IgD-negative memory B cell (primary cell): ENCODE results near the gene DMXL2. TPM values are rescaled to one million over a fixed set of nuclear protein-coding genes. Genes with fewer than 3 reads are reported as not detected.

Experiments used
- H3K27ac Mint-ChIP-seq, 3 donors: one replicate each; pipeline ENCODE4 v1.8.0; 2020 to 2022; ENCODE audit warnings: mild to moderate bottlenecking in 3 of 3, mixed read lengths in 3 of 3, moderate library complexity in 1 of 3
- H3K27me3 Mint-ChIP-seq: one replicate; pipeline ENCODE4 v1.8.0; 2021; ENCODE audit warnings: mixed read lengths
- H3K36me3 Mint-ChIP-seq: one replicate; pipeline ENCODE4 v1.8.0; 2020; ENCODE audit warnings: mild to moderate bottlenecking, mixed read lengths
- H3K4me1 Mint-ChIP-seq, 3 donors: one replicate each; pipeline ENCODE4 v1.8.0; 2020 to 2022; ENCODE audit warnings: mixed read lengths in 3 of 3, mild to moderate bottlenecking in 1 of 3
- H3K4me3 Mint-ChIP-seq, 4 donors: one replicate each; pipeline ENCODE4 v1.8.0; 2020 to 2022; ENCODE audit warnings: mild to moderate bottlenecking in 4 of 4, mixed read lengths in 4 of 4, moderate library complexity in 3 of 4
- H3K9me3 Mint-ChIP-seq, 3 donors: one replicate each; pipeline ENCODE4 v1.8.0; 2020 to 2021; ENCODE audit warnings: mixed read lengths in 3 of 3, mild to moderate bottlenecking in 1 of 3
- polyA plus RNA-seq: library from polyadenylated mRNA; unstranded; fragments of 300-500 nt; fragmentation: Illumina TruSeq; gene quantifications from one replicate; pipeline ENCODE4 v1.2.3, GENCODE V29; 2021

The DMXL2 gene
- polyA plus RNA-seq, 1 donor from 2014 or later: 1.1 TPM

DNA sequence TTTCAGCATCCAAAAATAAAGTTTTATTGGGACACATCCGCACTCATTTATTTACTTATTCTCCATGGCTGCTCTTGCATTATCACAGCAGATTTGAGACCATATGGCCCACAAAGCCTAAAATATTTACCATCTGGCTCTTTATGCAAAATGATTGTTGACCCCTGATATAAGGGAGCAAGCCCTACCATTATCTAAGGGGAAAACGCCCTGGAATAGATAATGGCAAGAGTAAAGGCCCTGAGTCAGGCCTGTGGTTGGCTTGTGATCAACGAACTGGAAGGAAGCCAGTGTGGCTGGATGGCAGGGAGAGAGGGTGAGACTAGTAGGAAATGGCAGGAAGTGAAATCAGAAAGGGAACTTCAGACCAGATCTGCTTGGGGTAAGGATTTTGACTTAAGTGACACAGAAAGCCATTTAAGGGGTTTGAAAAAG is 24.6 kb upstream of the DMXL2 start:
- no peak overlapping the region for H3K27ac Mint-ChIP-seq
- H3K4me1 Mint-ChIP-seq: peaks cover 0 to 2% (median 2%) of the 10 kb centered on the region in 3 donors
- no peaks in the 10 kb centered on the region for H3K36me3 Mint-ChIP-seq
- no peak overlapping the region for H3K4me3 Mint-ChIP-seq
- H3K9me3 Mint-ChIP-seq: no peaks in the 10 kb centered on the region
- H3K27me3 Mint-ChIP-seq: no peaks in the 10 kb centered on the region

DNA sequence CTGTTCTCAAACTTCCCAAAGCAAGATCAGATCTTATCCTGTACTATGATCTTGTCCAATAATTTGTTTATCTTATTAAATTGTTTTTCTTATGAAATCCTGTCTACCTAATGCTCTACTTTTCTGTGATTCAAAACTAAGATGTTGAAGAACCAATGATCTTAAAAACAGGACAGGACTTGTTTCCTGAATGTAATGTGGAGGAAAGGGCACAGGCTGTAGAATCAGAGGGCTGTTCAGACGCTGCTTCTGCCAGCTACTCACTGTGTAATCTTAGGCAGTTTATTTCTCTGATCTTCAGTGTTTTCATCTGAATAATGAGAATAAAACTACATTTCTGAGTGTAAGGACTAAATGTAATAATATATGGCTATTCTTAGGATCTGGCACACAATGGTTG is 20.1 kb upstream of the DMXL2 start:
- H3K4me1 Mint-ChIP-seq: no peaks in the 10 kb centered on the region
- H3K9me3 Mint-ChIP-seq: no peaks in the 10 kb centered on the region
- no peak overlapping the region for H3K27ac Mint-ChIP-seq
- H3K27me3 Mint-ChIP-seq: peaks cover 3% of the 10 kb centered on the region
- H3K36me3 Mint-ChIP-seq: no peaks in the 10 kb centered on the region
- no peak overlapping the region for H3K4me3 Mint-ChIP-seq

DNA sequence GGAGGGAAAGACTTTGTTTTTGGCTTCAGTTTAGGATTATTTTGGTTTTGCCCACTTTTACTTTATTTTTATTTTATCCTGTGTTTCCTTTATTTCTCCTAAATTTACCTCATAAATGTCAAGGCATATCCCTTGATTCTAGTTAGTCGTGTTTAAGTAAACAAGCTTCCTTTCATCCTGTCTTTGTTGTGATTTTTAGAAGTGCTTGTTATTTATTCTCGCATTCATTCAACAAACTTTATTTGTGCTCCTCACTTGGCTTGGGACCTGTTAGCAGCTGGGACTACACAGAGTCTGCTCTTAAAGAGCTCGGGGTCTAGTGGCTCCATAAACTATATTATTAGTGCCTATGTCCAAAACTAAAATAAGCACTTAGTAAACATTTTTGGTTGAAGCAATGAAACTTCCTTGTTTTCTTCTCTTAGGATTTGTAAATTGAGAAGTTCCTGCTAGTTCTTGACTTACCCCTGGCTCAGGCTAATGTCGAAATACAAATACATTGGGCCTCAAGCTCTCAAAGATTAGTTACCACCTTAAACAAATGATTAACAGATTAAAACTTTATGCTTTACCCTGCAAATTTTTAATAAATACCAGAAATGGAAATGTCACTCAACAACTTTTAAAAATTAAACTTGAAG is 19.0 kb upstream of the DMXL2 start:
- Mint-ChIP-seq H3K36me3 (no peaks in the 10 kb centered on the region), H3K4me1 (no peaks in the 10 kb centered on the region), H3K4me3 (no peak overlapping the region), H3K9me3 (no peaks in the 10 kb centered on the region), H3K27ac (no peak overlapping the region), H3K27me3 (peaks cover 3% of the 10 kb centered on the region)

DNA sequence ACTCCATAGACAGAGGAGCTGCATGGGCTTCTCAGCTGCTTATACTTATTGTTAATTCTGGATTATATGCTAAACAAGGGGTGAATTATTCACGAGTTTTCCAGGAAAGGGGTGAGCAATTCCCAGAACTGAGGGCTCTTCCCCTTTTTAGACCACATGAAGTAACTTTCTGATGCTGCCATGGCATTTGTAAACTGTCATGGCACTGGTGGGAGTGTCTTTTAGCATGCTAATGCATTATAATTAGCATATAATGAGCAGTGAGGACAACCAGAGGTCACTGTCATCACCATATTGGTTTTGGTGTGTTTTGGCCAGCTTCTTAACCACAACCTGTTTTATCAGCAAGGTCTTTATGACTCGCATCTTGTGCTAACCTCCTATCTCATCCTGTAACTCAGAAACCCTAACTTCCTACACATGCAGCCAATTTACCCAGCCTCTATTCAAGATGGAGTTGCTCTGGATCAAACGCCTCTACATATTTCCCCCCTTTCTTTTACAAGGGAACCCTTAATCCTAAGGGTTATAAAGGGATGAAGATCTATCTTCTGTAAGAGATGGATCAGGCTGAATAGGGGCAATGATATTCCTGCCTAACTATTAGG is 12.1 kb upstream of the DMXL2 start:
- Mint-ChIP-seq H3K27ac (no peak overlapping the region), H3K27me3 (peaks cover 3% of the 10 kb centered on the region), H3K9me3 (peaks cover 0 to 1% (median 0%) of the 10 kb centered on the region in 3 donors), H3K4me1 (no peaks in the 10 kb centered on the region), H3K36me3 (no peaks in the 10 kb centered on the region), H3K4me3 (no peak overlapping the region)

DNA sequence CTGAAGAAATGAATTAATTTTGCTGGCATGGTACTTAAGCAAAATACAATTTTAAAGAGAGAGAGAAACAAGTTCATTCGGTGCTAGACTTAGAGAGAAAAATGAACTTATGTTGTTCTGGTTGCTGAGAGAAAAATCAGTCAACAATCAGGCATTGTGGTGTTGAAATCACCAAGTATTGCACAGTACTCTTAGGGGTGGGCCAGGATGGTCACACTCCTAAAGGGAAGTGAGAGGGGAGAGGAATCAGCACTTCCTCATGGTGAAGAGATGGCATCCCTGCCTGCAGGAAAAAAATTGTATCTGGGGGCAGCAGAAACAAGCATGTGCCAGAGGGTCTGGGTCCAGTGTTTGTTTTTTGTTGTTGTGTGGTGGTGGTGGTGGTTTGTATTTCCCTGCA is 7.0 kb upstream of the DMXL2 start:
- Mint-ChIP-seq H3K9me3 (peaks cover 0 to 1% (median 0%) of the 10 kb centered on the region in 3 donors), H3K4me3 (no peak overlapping the region), H3K4me1 (peaks cover 7 to 10% (median 9%) of the 10 kb centered on the region in 3 donors), H3K36me3 (no peaks in the 10 kb centered on the region), H3K27me3 (no peaks in the 10 kb centered on the region), H3K27ac (no peak overlapping the region)

DNA sequence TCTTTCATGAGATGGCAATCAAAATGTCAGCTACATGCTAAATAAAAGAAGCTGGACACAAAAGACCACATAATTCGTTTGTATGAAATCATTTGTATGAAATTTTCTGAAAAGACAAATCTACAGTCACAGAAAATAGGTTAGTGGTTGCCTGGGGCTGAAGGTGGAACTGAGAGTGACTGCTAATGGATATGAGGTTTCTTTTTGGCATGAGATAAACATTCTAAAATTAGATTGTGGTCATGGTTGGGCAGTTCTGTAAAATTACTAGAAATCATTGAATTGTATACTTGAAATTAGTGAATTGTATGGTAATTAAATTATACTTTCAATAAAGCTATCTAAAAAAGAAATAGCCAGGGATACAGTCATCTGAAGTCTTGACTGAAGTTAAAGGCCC is 2.7 kb upstream of the DMXL2 start:
- H3K27me3 Mint-ChIP-seq: peaks cover 4% of the 10 kb centered on the region
- peak overlapping the region in 1 of 4 donors; percentile 77 for H3K4me3 Mint-ChIP-seq
- H3K27ac Mint-ChIP-seq: no peak overlapping the region

DNA sequence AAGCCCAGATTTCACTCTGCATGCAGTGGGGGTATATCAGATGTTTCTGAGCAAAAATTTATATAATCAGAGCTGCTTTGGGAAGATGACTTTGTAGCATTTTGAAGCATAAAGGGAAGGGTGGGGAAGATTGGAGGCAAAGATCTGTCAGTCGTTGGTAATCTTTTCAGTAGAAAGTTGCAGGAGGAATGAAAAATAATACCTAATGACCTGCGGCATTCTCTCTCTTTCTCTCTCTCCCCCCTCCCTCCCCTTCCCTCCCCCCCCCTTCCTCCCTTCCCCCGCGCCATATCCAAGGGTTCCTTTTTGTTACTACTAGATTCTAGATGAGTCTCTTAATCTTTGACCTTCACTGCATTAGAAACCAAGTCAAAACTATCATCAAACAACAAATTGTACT is 1.5 kb upstream of the DMXL2 start:
- H3K9me3 Mint-ChIP-seq: no peaks in the 10 kb centered on the region
- H3K4me3 Mint-ChIP-seq: peak overlapping the region in 2 of 4 donors; percentile 81 to 95
- peaks cover 4% of the 10 kb centered on the region for H3K27me3 Mint-ChIP-seq
- H3K27ac Mint-ChIP-seq: no peak overlapping the region
- H3K4me1 Mint-ChIP-seq: peaks cover 15 to 29% (median 28%) of the 10 kb centered on the region in 3 donors
- no peaks in the 10 kb centered on the region for H3K36me3 Mint-ChIP-seq

More for the DNA sequence above, 2.7 kb upstream of the DMXL2 start:
- Mint-ChIP-seq H3K36me3 (no peaks in the 10 kb centered on the region), H3K9me3 (no peaks in the 10 kb centered on the region), H3K4me1 (peaks cover 15 to 29% (median 28%) of the 10 kb centered on the region in 3 donors)

DNA sequence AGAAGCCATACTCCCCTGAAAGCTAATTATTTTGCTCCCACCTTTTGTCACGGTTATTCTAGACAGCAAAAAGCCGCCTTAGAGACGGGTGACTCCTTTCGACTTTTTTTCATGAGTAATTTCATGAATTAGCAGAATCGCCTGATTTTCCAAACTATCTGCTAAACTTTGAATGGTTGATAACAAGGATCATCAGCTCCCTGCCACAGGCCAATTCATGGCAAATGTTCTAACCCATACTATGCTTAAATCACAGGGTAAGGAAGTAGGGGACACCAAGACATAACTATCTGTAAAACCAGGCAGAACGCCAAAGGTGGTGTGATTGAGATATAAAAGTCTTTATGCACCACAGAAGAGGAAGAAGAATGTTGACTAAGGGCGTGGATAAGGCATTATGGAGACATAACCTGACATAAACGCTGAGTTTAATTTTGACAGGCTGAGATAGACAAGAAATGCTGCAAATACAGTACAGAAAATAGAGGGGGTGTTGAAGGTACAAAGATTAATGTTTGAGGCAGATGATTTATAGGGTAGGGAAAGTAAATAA is 891 bp upstream of the DMXL2 start:
- H3K36me3 Mint-ChIP-seq: no peaks in the 10 kb centered on the region
- H3K27ac Mint-ChIP-seq: peak overlapping the region in 1 of 3 donors; percentile 9
- H3K4me3 Mint-ChIP-seq: peak overlapping the region; percentile 81 to 95 (median 88)
- H3K9me3 Mint-ChIP-seq: no peaks in the 10 kb centered on the region
- H3K4me1 Mint-ChIP-seq: peaks cover 15 to 29% (median 28%) of the 10 kb centered on the region in 3 donors
- peaks cover 4% of the 10 kb centered on the region for H3K27me3 Mint-ChIP-seq

DNA sequence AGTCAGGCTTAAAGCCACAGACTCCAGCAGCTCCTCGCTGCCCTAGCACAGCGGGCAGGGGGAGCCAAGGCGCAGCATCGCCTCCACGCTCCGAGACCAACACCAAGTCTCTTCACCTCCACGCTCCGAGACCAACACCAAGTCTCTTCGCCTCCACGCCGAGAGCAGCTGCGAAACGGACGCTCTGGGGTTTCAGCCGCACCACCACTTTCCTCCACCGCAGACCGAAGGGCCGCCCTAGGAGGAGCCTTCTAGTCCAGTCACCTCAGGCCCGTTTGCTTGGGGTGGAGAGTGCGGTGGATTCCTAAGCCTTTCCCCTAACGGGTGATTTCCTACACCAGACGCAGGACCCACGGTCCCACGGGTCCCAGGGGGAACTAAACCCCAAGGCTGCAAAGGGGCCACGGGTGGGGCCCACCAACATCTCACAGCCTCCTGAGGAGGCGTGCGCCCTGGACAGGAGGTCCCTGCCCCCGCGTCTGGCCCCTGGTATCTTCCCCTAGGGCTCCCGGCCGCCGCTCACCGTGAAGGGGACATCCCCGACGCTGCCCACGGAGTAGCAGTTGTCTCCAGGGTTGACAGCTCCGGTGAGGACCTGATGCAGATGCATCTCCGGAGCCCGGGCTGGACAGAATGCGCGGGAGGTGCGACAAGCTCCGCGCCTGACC is 501 bp downstream of the DMXL2 start:
- Mint-ChIP-seq H3K4me3 (peak overlapping the region; percentile 81 to 95 (median 88)), H3K36me3 (no peaks in the 10 kb centered on the region), H3K9me3 (no peaks in the 10 kb centered on the region), H3K27ac (peak overlapping the region in 2 of 3 donors; percentile 19 to 39), H3K27me3 (peaks cover 4% of the 10 kb centered on the region), H3K4me1 (peaks cover 15 to 29% (median 28%) of the 10 kb centered on the region in 3 donors)

DNA sequence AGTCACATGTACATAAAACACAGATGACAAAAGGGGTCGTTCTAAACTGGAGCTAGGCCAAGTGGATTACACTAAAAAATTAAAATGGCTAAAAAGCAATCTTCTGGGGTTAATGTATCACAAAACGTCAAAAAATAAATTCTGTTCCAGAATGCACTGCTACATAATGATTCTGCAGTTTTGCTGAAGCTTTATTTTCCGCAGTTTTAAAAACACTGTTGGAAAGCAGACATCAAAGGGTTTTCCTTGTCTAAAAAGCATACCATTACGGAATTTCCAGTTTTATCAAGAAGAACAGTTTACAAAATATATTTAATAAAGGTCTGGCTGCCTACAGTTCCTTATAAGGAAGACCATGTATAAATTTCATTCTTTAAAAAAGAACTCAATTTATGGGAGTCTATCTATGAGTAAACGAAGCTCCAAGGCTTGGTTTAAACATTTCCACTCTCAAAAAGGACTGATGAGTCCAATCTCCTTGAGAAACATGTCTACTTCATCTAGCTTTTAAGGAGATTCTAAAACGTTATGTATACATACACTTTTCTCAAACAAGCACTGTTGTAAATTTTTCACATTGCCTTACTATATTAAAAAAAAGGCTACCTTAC is 1.3 kb downstream of the DMXL2 start:
- Mint-ChIP-seq H3K4me1 (peaks cover 15 to 29% (median 28%) of the 10 kb centered on the region in 3 donors), H3K36me3 (no peaks in the 10 kb centered on the region), H3K27me3 (peaks cover 4% of the 10 kb centered on the region), H3K4me3 (peak overlapping the region; percentile 81 to 95 (median 88)), H3K27ac (peak overlapping the region in 1 of 3 donors; percentile 19), H3K9me3 (no peaks in the 10 kb centered on the region)

DNA sequence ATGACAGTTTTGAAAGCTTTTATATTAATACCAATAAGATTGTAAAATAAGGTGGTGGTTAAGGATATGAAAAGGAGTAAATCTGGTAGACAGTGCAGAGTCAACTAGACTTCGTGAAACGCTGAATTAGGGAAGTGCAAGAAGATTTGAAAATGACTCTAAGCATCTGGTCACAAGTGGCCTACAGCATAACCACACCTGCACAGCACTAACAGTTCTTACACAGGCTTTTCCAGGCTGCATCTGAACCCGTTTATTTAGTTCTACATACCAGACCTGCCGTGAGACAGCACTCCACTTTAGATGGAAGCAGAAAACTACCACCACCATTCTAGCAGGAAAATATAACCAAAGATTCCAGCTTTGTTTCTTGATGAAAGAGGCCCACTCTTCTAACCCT is 1.9 kb downstream of the DMXL2 start:
- no peaks in the 10 kb centered on the region for H3K36me3 Mint-ChIP-seq
- peaks cover 4% of the 10 kb centered on the region for H3K27me3 Mint-ChIP-seq
- no peak overlapping the region for H3K27ac Mint-ChIP-seq
- no peaks in the 10 kb centered on the region for H3K9me3 Mint-ChIP-seq
- peak overlapping the region; percentile 34 to 81 (median 56) for H3K4me3 Mint-ChIP-seq
- peaks cover 14 to 28% (median 27%) of the 10 kb centered on the region in 3 donors for H3K4me1 Mint-ChIP-seq

DNA sequence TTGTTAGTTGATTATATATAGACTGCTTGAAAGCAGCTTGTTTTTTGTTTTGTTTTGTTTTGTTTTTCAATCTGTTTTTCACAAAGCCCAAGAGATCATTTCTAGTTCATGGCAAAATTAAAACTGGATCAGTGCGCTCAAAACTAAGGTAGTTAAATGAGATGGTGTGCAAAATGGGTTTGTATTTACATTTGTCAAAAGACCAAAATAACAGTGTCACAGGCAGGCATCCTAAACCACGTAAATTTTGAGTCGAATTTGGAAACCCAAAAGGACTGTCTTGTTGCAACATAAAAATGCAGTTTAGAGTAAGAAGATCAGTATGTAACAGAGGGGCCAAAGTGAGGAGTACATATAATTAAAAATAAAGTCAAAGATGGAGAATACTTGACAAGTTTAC is 2.4 kb downstream of the DMXL2 start:
- Mint-ChIP-seq H3K4me1 (peaks cover 10 to 23% (median 22%) of the 10 kb centered on the region in 3 donors), H3K27me3 (peaks cover 4% of the 10 kb centered on the region), H3K4me3 (peak overlapping the region in 1 of 4 donors; percentile 81), H3K27ac (no peak overlapping the region), H3K9me3 (no peaks in the 10 kb centered on the region), H3K36me3 (no peaks in the 10 kb centered on the region)

DNA sequence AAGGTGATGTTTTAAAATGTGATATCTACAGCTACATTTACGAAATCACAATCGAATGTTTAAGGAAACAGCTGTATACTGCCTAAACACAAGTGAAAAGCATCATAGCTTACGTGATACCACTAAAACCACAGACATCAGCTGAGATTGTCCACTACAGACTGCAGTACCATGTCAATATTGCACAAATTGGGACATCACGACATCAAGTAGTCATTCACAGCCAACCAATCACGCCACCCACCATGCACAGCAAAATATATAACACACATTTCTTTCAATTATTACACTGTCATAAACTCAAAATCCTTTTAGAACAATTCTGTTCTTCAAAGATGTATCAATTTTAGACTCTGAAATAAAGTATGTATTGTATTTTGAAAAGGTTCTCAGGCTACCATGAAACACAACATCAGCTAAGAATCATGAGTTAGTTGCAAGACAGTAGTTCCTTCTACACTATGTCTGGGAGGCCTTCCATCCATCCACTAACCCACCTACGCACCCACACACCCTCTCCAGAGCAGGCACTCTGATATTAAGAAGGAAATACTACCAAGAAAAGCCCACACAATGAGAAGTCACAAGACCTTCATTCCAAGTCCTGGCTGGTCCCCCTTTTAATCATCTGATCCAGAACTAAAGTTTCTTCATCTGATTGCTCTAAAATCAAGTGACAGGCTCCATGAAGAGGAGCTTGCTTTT is 3.1 kb downstream of the DMXL2 start:
- H3K9me3 Mint-ChIP-seq: no peaks in the 10 kb centered on the region
- no peak overlapping the region for H3K27ac Mint-ChIP-seq
- H3K27me3 Mint-ChIP-seq: peaks cover 4% of the 10 kb centered on the region
- peaks cover 6 to 21% (median 19%) of the 10 kb centered on the region in 3 donors for H3K4me1 Mint-ChIP-seq
- H3K36me3 Mint-ChIP-seq: no peaks in the 10 kb centered on the region
- H3K4me3 Mint-ChIP-seq: peak overlapping the region in 1 of 4 donors; percentile 81

DNA sequence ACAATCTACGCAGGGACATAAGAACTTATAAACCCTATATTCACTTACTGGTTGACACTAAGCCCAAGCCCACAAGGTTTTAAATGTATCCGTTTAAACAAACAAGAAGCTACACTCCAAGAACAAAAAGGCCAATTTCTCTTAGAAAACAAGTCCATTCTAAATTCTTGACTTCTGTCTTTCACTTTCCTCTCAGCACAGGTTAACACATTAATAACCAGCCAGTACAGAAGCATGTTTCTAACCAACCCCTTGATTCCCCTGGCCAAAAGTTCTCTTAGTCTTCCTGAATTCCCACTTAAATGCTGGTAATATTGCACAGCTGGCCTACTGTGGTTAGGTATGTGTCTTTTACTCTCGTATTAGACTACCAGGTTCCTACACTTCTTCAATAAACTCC is 4.7 kb downstream of the DMXL2 start:
- Mint-ChIP-seq H3K27me3 (peaks cover 1% of the 10 kb centered on the region), H3K9me3 (peaks cover 0 to 2% (median 0%) of the 10 kb centered on the region in 3 donors), H3K36me3 (no peaks in the 10 kb centered on the region), H3K4me3 (no peak overlapping the region), H3K4me1 (peaks cover 6 to 13% (median 12%) of the 10 kb centered on the region in 3 donors), H3K27ac (no peak overlapping the region)
